WTC11 (cell line): ENCODE results near the gene MEIS2. TPM values are rescaled to one million over a fixed set of nuclear protein-coding genes. Genes with fewer than 3 reads are reported as not detected.

Experiments used
- ATAC-seq: fragments of 200-7000 bp; cut with Tn5 transposase; 2 replicates; pipeline ENCODE4 v1.10.0; 2021; ENCODE audit warnings: mild to moderate bottlenecking, moderate library complexity
- CTCF ChIA-PET: fragments of 300-600 bp; sonication (Branson Sonifier 250); formaldehyde crosslinking; loops from one replicate; lab custom pipeline; 2021; ENCODE audit warnings: antibody characterized with exemption; lab: Charles Lee
- POLR2A ChIA-PET: fragments of 350-600 bp; sonication (Branson Sonifier 250); formaldehyde crosslinking; loops from one replicate; lab custom pipeline; 2021; ENCODE audit warnings: antibody characterized with exemption; lab: Charles Lee
- DNase-seq: peaks from one replicate; pipeline ENCODE4 v3.0.0; 2021; ENCODE audit warnings: low spot score
- H3K27ac Mint-ChIP-seq: 2 replicates; pipeline ENCODE4 v1.8.0; 2021; ENCODE audit warnings: mixed read lengths
- H3K27me3 Mint-ChIP-seq: 2 replicates; pipeline ENCODE4 v1.8.0; 2021; ENCODE audit warnings: low read depth, mild to moderate bottlenecking, moderate library complexity, mixed read lengths
- H3K36me3 Mint-ChIP-seq: 2 replicates; pipeline ENCODE4 v1.8.0; 2021; ENCODE audit warnings: mixed read lengths
- H3K4me1 Mint-ChIP-seq: 2 replicates; pipeline ENCODE4 v1.8.0; 2022; ENCODE audit warnings: mixed read lengths
- H3K4me3 Mint-ChIP-seq: 2 replicates; pipeline ENCODE4 v1.8.0; 2021; ENCODE audit warnings: mild to moderate bottlenecking, moderate library complexity, mixed read lengths
- H3K9me3 Mint-ChIP-seq: 2 replicates; pipeline ENCODE4 v1.8.0; 2021; ENCODE audit warnings: mixed read lengths
- ATF6 ChIP-seq: sonication (generic); formaldehyde crosslinking; IDR thresholded peaks from 2 replicates; pipeline ENCODE4 v1.8.1; 2023; ENCODE audit warnings: mild to moderate bottlenecking, missing genetic modification reagents
- CTCF ChIP-seq: fragments of 200-600 bp; IDR thresholded peaks from 2 replicates; pipeline ENCODE4 v1.8.0; 2022; ENCODE audit warnings: antibody characterized with exemption
- E2F1 ChIP-seq: sonication (generic); formaldehyde crosslinking; IDR thresholded peaks from 2 replicates; pipeline ENCODE4 v1.8.0; 2022; ENCODE audit warnings: mild to moderate bottlenecking, missing genetic modification reagents
- EMX1 ChIP-seq: fragments of 250-450 bp; sonication (Bioruptor Pico); IDR thresholded peaks from 2 replicates; pipeline ENCODE4 v1.8.0; 2021; ENCODE audit warnings: mild to moderate bottlenecking
- FOXP1 ChIP-seq: sonication (generic); formaldehyde crosslinking; IDR thresholded peaks from 2 replicates; pipeline ENCODE4 v1.8.0; 2022; ENCODE audit warnings: missing genetic modification reagents, mild to moderate bottlenecking, moderate library complexity, borderline replicate concordance
- GABPB1 ChIP-seq: sonication (generic); formaldehyde crosslinking; IDR thresholded peaks from 2 replicates; pipeline ENCODE4 v1.8.1; 2023; ENCODE audit warnings: mild to moderate bottlenecking, missing genetic modification reagents
- GTF2I ChIP-seq: fragments of 250-450 bp; sonication (Bioruptor Pico); conservative IDR thresholded peaks from 2 replicates; pipeline ENCODE4 v1.4.0; 2021; ENCODE audit warnings: mild to moderate bottlenecking
- HMGXB4 ChIP-seq: sonication (generic); formaldehyde crosslinking; IDR thresholded peaks from 2 replicates; pipeline ENCODE4 v1.8.1; 2023; ENCODE audit warnings: mild to moderate bottlenecking, moderate library complexity, missing genetic modification reagents
- JAZF1 ChIP-seq: fragments of 250-450 bp; sonication (Bioruptor Pico); IDR thresholded peaks from 2 replicates; pipeline ENCODE4 v1.9.0; 2021; ENCODE audit warnings: moderate library complexity, mild to moderate bottlenecking, inconsistent platforms
- KAT7 ChIP-seq: sonication (generic); formaldehyde crosslinking; IDR thresholded peaks from 2 replicates; pipeline ENCODE4 v1.8.1; 2023; ENCODE audit warnings: missing genetic modification reagents, mild to moderate bottlenecking, borderline replicate concordance
- MAX ChIP-seq: sonication (generic); formaldehyde crosslinking; IDR thresholded peaks from 2 replicates; pipeline ENCODE4 v1.8.0; 2022; ENCODE audit warnings: mild to moderate bottlenecking, missing genetic modification reagents
- NFYB ChIP-seq: sonication (generic); formaldehyde crosslinking; conservative IDR thresholded peaks from 2 replicates; pipeline ENCODE4 v1.8.0; 2022; ENCODE audit warnings: low read depth, missing genetic modification reagents
- NR2C2 ChIP-seq: sonication (generic); formaldehyde crosslinking; IDR thresholded peaks from 2 replicates; pipeline ENCODE4 v1.8.0; 2022; ENCODE audit warnings: mild to moderate bottlenecking, missing genetic modification reagents
- OVOL2 ChIP-seq: fragments of 250-450 bp; sonication (Bioruptor Pico); IDR thresholded peaks from 2 replicates; pipeline ENCODE4 v1.9.0; 2021; ENCODE audit warnings: mild to moderate bottlenecking, borderline replicate concordance
- TP53 ChIP-seq: sonication (generic); formaldehyde crosslinking; IDR thresholded peaks from 2 replicates; pipeline ENCODE4 v1.8.1; 2023; ENCODE audit warnings: mild to moderate bottlenecking, missing genetic modification reagents
- USF1 ChIP-seq: sonication (generic); formaldehyde crosslinking; IDR thresholded peaks from 2 replicates; pipeline ENCODE4 v1.8.0; 2022; ENCODE audit warnings: mild to moderate bottlenecking, missing genetic modification reagents
- ZNF281 ChIP-seq: sonication (generic); formaldehyde crosslinking; IDR thresholded peaks from 2 replicates; pipeline ENCODE4 v1.8.0; 2023; ENCODE audit warnings: mild to moderate bottlenecking, missing genetic modification reagents
- ZNF317 ChIP-seq: sonication (generic); formaldehyde crosslinking; IDR thresholded peaks from 2 replicates; pipeline ENCODE4 v1.8.1; 2023; ENCODE audit warnings: low read depth, mild to moderate bottlenecking, moderate library complexity, missing genetic modification reagents, borderline replicate concordance
- ZNF512 ChIP-seq: sonication (generic); formaldehyde crosslinking; IDR thresholded peaks from 2 replicates; pipeline ENCODE4 v1.8.1; 2022; ENCODE audit warnings: missing genetic modification reagents, borderline replicate concordance
- ZSCAN18 ChIP-seq: fragments of 250-450 bp; sonication (Bioruptor Pico); IDR thresholded peaks from 2 replicates; pipeline ENCODE4 v2.1.2; 2022; ENCODE audit warnings: mild to moderate bottlenecking, moderate library complexity
- total RNA-seq: library from RNA; stranded (reverse); gene quantifications from 3 replicates; pipeline ENCODE4 v1.2.3, GENCODE V29; 2021

The MEIS2 gene
- total RNA-seq, 1 experiment from 2014 or later, result 0.57 TPM

GRCh38 chr15:36866896-36867295 lies 233.5 kb downstream of the MEIS2 start:
- ATAC-seq, result no peak
- ChIA-PET CTCF (no interaction called here), POLR2A (no interaction called here)
- TF ChIP-seq ZSCAN18 (CRISPR knock-in tag) (no peak), ZNF512 (CRISPR knock-in tag) (no peak), ZNF317 (no peak), FOXP1 (no peak), KAT7 (CRISPR knock-in tag) (no peak), USF1 (CRISPR knock-in tag) (no peak), MAX (CRISPR knock-in tag) (no peak), JAZF1 (CRISPR knock-in tag) (no peak), OVOL2 (CRISPR knock-in tag) (no peak), TP53 (no peak), ATF6 (CRISPR knock-in tag) (no peak), EMX1 (CRISPR knock-in tag) (no peak), GABPB1 (no peak), GTF2I (CRISPR knock-in tag) (no peak), E2F1 (CRISPR knock-in tag) (no peak), NR2C2 (CRISPR knock-in tag) (no peak), NFYB (CRISPR knock-in tag) (no peak), HMGXB4 (no peak), CTCF (no peak), ZNF281 (CRISPR knock-in tag) (no peak)
- DNase-seq, result no peak
- Mint-ChIP-seq H3K4me1 (no peaks in the 10 kb centered on the region), H3K36me3 (no peaks in the 10 kb centered on the region), H3K27me3 (no peaks in the 10 kb centered on the region), H3K27ac (no peak overlapping the region), H3K4me3 (no peak overlapping the region), H3K9me3 (no peaks in the 10 kb centered on the region)
